Iris pigment epithelial cell (primary cell): ENCODE results near the gene MUC6.

Source experiments
- DNase-seq: peaks from one replicate; pipeline ENCODE4 v3.0.0-alpha.2; 2011; ENCODE audit warnings: low read depth

The MUC6 gene

GRCh38 chr11:1038361-1038760, 1.8 kb upstream of the MUC6 start:
- DNase-seq = no peak

GRCh38 chr11:1037506-1038055, 1.1 kb upstream of the MUC6 start:
- no peak for DNase-seq

- no peak for DNase-seq
Observed at GRCh38 chr11:1036931-1037330, 413 bp upstream of the MUC6 start.

- DNase-seq = no peak
Observed at GRCh38 chr11:1035577-1036283, 788 bp downstream of the MUC6 start.

- no peak for DNase-seq
Observed at GRCh38 chr11:1034456-1035295, 1.8 kb downstream of the MUC6 start.

GRCh38 chr11:1034001-1034400, 2.5 kb downstream of the MUC6 start:
- no peak for DNase-seq

- no peak for DNase-seq
Observed at GRCh38 chr11:1033016-1033798, 3.3 kb downstream of the MUC6 start.

GRCh38 chr11:1032310-1032891, 4.1 kb downstream of the MUC6 start:
- no peak for DNase-seq

- no peak for DNase-seq
Observed at GRCh38 chr11:1031121-1031899, 5.2 kb downstream of the MUC6 start.

GRCh38 chr11:1030556-1030955, 6.0 kb downstream of the MUC6 start:
- no peak for DNase-seq

GRCh38 chr11:1030086-1030485, 6.4 kb downstream of the MUC6 start:
- no peak for DNase-seq

GRCh38 chr11:1029654-1030053, 6.9 kb downstream of the MUC6 start:
- DNase-seq = no peak

GRCh38 chr11:1029051-1029450, 7.5 kb downstream of the MUC6 start:
- DNase-seq = no peak

- no peak for DNase-seq
Observed at GRCh38 chr11:1028616-1029015, 7.9 kb downstream of the MUC6 start.

- no peak for DNase-seq
Observed at GRCh38 chr11:1028291-1028540, 8.3 kb downstream of the MUC6 start.

GRCh38 chr11:1027483-1028290, 8.8 kb downstream of the MUC6 start:
- DNase-seq = no peak

- no peak for DNase-seq
Observed at GRCh38 chr11:1026641-1027482, 9.7 kb downstream of the MUC6 start.

- DNase-seq = no peak
Observed at GRCh38 chr11:1026163-1026450, 10.4 kb downstream of the MUC6 start.

- no peak for DNase-seq
Observed at GRCh38 chr11:1025410-1026162, 10.9 kb downstream of the MUC6 start.
